LNCAP (cell line): ENCODE measurements around the gene IER5L.
A peak's percentile ranks its signal among the peaks of the same experiment; 100 is the strongest.

Experiments used
- CTCF ChIP-seq: fragments of 450-650 bp; IDR thresholded peaks from 2 replicates; pipeline ENCODE4 v1.5.1; 2017; ENCODE audit warnings: mild to moderate bottlenecking

Gene IER5L

GRCh38 chr9:129176701-129177442 is 1.2 kb downstream of the IER5L start:
- TF ChIP-seq CTCF, result no peak

- TF ChIP-seq CTCF, result no peak
These were observed 2.0 kb downstream of the IER5L start for GRCh38 chr9:129175825-129176633.

GRCh38 chr9:129175515-129175824 is 2.6 kb downstream of the IER5L start:
- no peak for TF ChIP-seq CTCF

- TF ChIP-seq CTCF, result peak; percentile 6; the same call in 1 of the 2 replicates
These were observed 3.1 kb downstream of the IER5L start for GRCh38 chr9:129174724-129175514.

GRCh38 chr9:129174102-129174723 is 3.8 kb downstream of the IER5L start:
- peak; percentile 97 for TF ChIP-seq CTCF

- no peak for TF ChIP-seq CTCF
These were observed 4.6 kb downstream of the IER5L start for GRCh38 chr9:129173296-129174101.
